ENCODE results near the gene ZNF275. TPM values are rescaled to one million over a fixed set of nuclear protein-coding genes. Genes with fewer than 3 reads are reported as not detected.
"Not testable (repeated sequence)": the region's sequence is repeated elsewhere in the genome, so short reads cannot be mapped to it uniquely, and the experiment has no call there.

ZNF275 gene
- total RNA-seq, 3 donors from 2014 or later (not counting 1 experiment from before 2014, with no cell fraction given), result 9.1 to 17.4 (median 17.3) TPM

GRCh38 chrX:153387345-153387744 is 53.4 kb downstream of the ZNF275 start:
- H3K4me3 ChIP-seq (ENCODE audit: low read length), result no peak overlapping the region
- TF ChIP-seq CTCF (IDR thresholded peaks at IDR 0.05), result no peak
- intact Hi-C loops (cut with micrococcal nuclease), result no loop called here
- H3K27ac Mint-ChIP-seq, result no peak overlapping the region
- H3K4me1 ChIP-seq (ENCODE audit: control insufficient read depth, insufficient read depth, low read length), result no peaks in the 10 kb centered on the region
- no peaks in the 10 kb centered on the region for H3K36me3 ChIP-seq (ENCODE audit: control insufficient read depth, insufficient read depth, low read length)
- ATAC-seq (no peak), DNase-seq (no peak)
- no peaks in the 10 kb centered on the region for H3K9me3 ChIP-seq (ENCODE audit: control insufficient read depth, insufficient read depth, low read length)
- no peaks in the 10 kb centered on the region for H3K27me3 Mint-ChIP-seq (ENCODE audit: low read depth in 2 of 2)
- H3K36me3 Mint-ChIP-seq, result no peaks in the 10 kb centered on the region
- no peaks in the 10 kb centered on the region for H3K27me3 ChIP-seq (ENCODE audit: control insufficient read depth, insufficient read depth, low read length)
- no peaks in the 10 kb centered on the region for H3K4me1 Mint-ChIP-seq
- 92% methylated on average over 3 of the region's 5 CpGs for WGBS (ENCODE audit: insufficient coverage)
- H3K4me3 Mint-ChIP-seq, result no peak overlapping the region
- H3K27ac ChIP-seq (ENCODE audit: low read length), result no peak overlapping the region
- H3K9me3 Mint-ChIP-seq, result no peaks in the 10 kb centered on the region

GRCh38 chrX:153387987-153388721 is 54.2 kb downstream of the ZNF275 start:
- no peaks in the 10 kb centered on the region for H3K36me3 Mint-ChIP-seq
- no peak overlapping the region for H3K4me3 ChIP-seq (ENCODE audit: low read length)
- no peaks in the 10 kb centered on the region for H3K9me3 ChIP-seq (ENCODE audit: control insufficient read depth, insufficient read depth, low read length)
- TF ChIP-seq CTCF (IDR thresholded peaks at IDR 0.05), result no peak
- DNase-seq, result no peak
- H3K27ac ChIP-seq (ENCODE audit: low read length), result no peak overlapping the region
- intact Hi-C loops (cut with micrococcal nuclease), result no loop called here
- 89% methylated on average over 10 of the region's 10 CpGs for WGBS (ENCODE audit: insufficient coverage)
- no peaks in the 10 kb centered on the region for H3K36me3 ChIP-seq (ENCODE audit: control insufficient read depth, insufficient read depth, low read length)
- no peaks in the 10 kb centered on the region for H3K27me3 ChIP-seq (ENCODE audit: control insufficient read depth, insufficient read depth, low read length)
- no peaks in the 10 kb centered on the region for H3K9me3 Mint-ChIP-seq
- H3K27ac Mint-ChIP-seq, result no peak overlapping the region
- H3K4me1 ChIP-seq (ENCODE audit: control insufficient read depth, insufficient read depth, low read length), result no peaks in the 10 kb centered on the region
- H3K4me3 Mint-ChIP-seq, result no peak overlapping the region
- ATAC-seq, result no peak
- no peaks in the 10 kb centered on the region for H3K27me3 Mint-ChIP-seq (ENCODE audit: low read depth in 2 of 2)
- no peaks in the 10 kb centered on the region for H3K4me1 Mint-ChIP-seq

GRCh38 chrX:153388722-153389459 is 54.9 kb downstream of the ZNF275 start:
- Histone ChIP-seq H3K9me3 (ENCODE audit: control insufficient read depth, insufficient read depth, low read length) (no peaks in the 10 kb centered on the region), H3K27me3 (ENCODE audit: control insufficient read depth, insufficient read depth, low read length) (no peaks in the 10 kb centered on the region), H3K4me1 (ENCODE audit: control insufficient read depth, insufficient read depth, low read length) (no peaks in the 10 kb centered on the region), H3K27ac (ENCODE audit: low read length) (no peak overlapping the region), H3K4me3 (ENCODE audit: low read length) (no peak overlapping the region), H3K36me3 (ENCODE audit: control insufficient read depth, insufficient read depth, low read length) (no peaks in the 10 kb centered on the region)
- H3K4me1 Mint-ChIP-seq, result no peaks in the 10 kb centered on the region
- 90% methylated on average over 13 of the region's 14 CpGs for WGBS (ENCODE audit: insufficient coverage)
- H3K27me3 Mint-ChIP-seq (ENCODE audit: low read depth in 2 of 2), result no peaks in the 10 kb centered on the region
- no peak for TF ChIP-seq CTCF (IDR thresholded peaks at IDR 0.05)
- intact Hi-C loops (cut with micrococcal nuclease), result no loop called here
- no peak overlapping the region for H3K27ac Mint-ChIP-seq
- DNase-seq, result no peak
- H3K36me3 Mint-ChIP-seq, result no peaks in the 10 kb centered on the region
- ATAC-seq, result no peak
- no peaks in the 10 kb centered on the region for H3K9me3 Mint-ChIP-seq
- H3K4me3 Mint-ChIP-seq, result no peak overlapping the region

- H3K27ac Mint-ChIP-seq; H3K9me3 Mint-ChIP-seq; H3K36me3 ChIP-seq (ENCODE audit: control insufficient read depth, insufficient read depth, low read length); H3K27ac ChIP-seq (ENCODE audit: low read length); H3K4me1 Mint-ChIP-seq; H3K4me1 ChIP-seq (ENCODE audit: control insufficient read depth, insufficient read depth, low read length); H3K4me3 ChIP-seq (ENCODE audit: low read length); H3K36me3 Mint-ChIP-seq; H3K27me3 ChIP-seq (ENCODE audit: control insufficient read depth, insufficient read depth, low read length); H3K4me3 Mint-ChIP-seq; DNase-seq; intact Hi-C loops (cut with micrococcal nuclease); H3K9me3 ChIP-seq (ENCODE audit: control insufficient read depth, insufficient read depth, low read length); H3K27me3 Mint-ChIP-seq (ENCODE audit: low read depth in 2 of 2); ATAC-seq: not testable (repeated sequence)
- WGBS (ENCODE audit: insufficient coverage), result 94% methylated on average over 5 of the region's 6 CpGs
These were observed 55.5 kb downstream of the ZNF275 start for GRCh38 chrX:153389460-153389768.
